OCI-LY3 (cell line): Measurements from ENCODE around the gene RBMX.
A peak's percentile ranks its signal among the peaks of the same experiment; 100 is the strongest.

Experiments
- H2AFZ ChIP-seq: fragments of 200-600, 300-600 bp; shearing (Covaris generic); 2 replicates; pipeline ENCODE4 v1.6.0; 2014; ENCODE audit warnings: antibody characterized with exemption, low read depth, low read length
- H3K27ac ChIP-seq: fragments of 200-600, 300-600 bp; sonication (generic); 2 replicates; pipeline ENCODE4 v1.5.1; 2014; ENCODE audit warnings: mild to moderate bottlenecking, low read length, moderate library complexity, mixed read lengths
- H3K27me3 ChIP-seq: fragments of 200-600, 300-600 bp; sonication (generic); 2 replicates; pipeline ENCODE4 v1.6.1; 2014; ENCODE audit warnings: low read depth, low read length, mixed read lengths
- H3K36me3 ChIP-seq: fragments of 200-600, 300-600 bp; sonication (generic); replicated peaks from 2 replicates; pipeline ENCODE3; 2014; ENCODE audit warnings: low read depth, low read length, mixed read lengths
- H3K4me1 ChIP-seq: fragments of 300-600, 200-600 bp; sonication (generic); 2 replicates; pipeline ENCODE4 v1.6.1; 2014; ENCODE audit warnings: low read length, mixed read lengths
- H3K4me2 ChIP-seq: fragments of 200-600, 300-600 bp; sonication (generic); 2 replicates; pipeline ENCODE4 v1.6.1; 2014; ENCODE audit warnings: low read length, mixed read lengths
- H3K4me3 ChIP-seq: fragments of 300-600, 200-600 bp; sonication (generic); 2 replicates; pipeline ENCODE4 v1.5.1; 2014; ENCODE audit warnings: antibody characterized with exemption, mild to moderate bottlenecking, low read length, moderate library complexity
- H3K79me2 ChIP-seq: fragments of 300-600, 200-600 bp; shearing (Covaris generic); 2 replicates; pipeline ENCODE4 v1.6.1; 2014; ENCODE audit warnings: mild to moderate bottlenecking, low read length, mixed read lengths
- H3K9ac ChIP-seq: fragments of 300-600, 200-600 bp; shearing (Covaris generic); 2 replicates; pipeline ENCODE4 v1.6.0; 2014; ENCODE audit warnings: mild to moderate bottlenecking, low read length, moderate library complexity
- H3K9me3 ChIP-seq: fragments of 200-600, 300-600 bp; shearing (Covaris generic); 2 replicates; pipeline ENCODE4 v1.6.1; 2014; ENCODE audit warnings: low read length, mixed read lengths; ENCODE audit not compliant: insufficient read depth
- H4K20me1 ChIP-seq: fragments of 200-600, 300-600 bp; sonication (generic); 2 replicates; pipeline ENCODE4 v1.6.1; 2016; ENCODE audit warnings: low read length, mixed read lengths; ENCODE audit not compliant: insufficient read depth
- CTCF ChIP-seq: fragments of 200-600, 300-600 bp; sonication (generic); IDR thresholded peaks from 2 replicates; pipeline ENCODE4 v1.5.1; 2014; ENCODE audit warnings: antibody characterized with exemption, low read length, low read depth
- EZH2phosphoT487 ChIP-seq: fragments of 200-600 bp; shearing (Covaris generic); IDR thresholded peaks from 2 replicates; pipeline ENCODE4 v1.6.1; 2018; ENCODE audit warnings: antibody characterized with exemption, mixed run types, low read depth

Gene RBMX

GRCh38 chrX:136862546-136862945 lies 18.0 kb downstream of the RBMX start:
- H3K4me2 ChIP-seq, result no peak overlapping the region
- H2AFZ ChIP-seq, result no peak overlapping the region
- no peaks in the 10 kb centered on the region for H3K9me3 ChIP-seq
- H3K4me3 ChIP-seq, result no peak overlapping the region
- H3K9ac ChIP-seq, result no peak overlapping the region
- peaks cover 12% of the 10 kb centered on the region for H3K36me3 ChIP-seq
- H3K79me2 ChIP-seq, result peaks cover 2% of the 10 kb centered on the region; the same call in 1 of the 2 replicates
- H3K27me3 ChIP-seq, result no peaks in the 10 kb centered on the region
- no peak overlapping the region for H3K27ac ChIP-seq
- H4K20me1 ChIP-seq, result 0 out of 2 replicates have a peak, but pooled peaks cover 8% of the 10 kb centered on the region
- H3K4me1 ChIP-seq, result peaks cover 10% of the 10 kb centered on the region
- TF ChIP-seq CTCF (no peak), EZH2phosphoT487 (no peak)

- no peak overlapping the region for H3K27ac ChIP-seq
- no peaks in the 10 kb centered on the region for H3K79me2 ChIP-seq
- no peak overlapping the region for H2AFZ ChIP-seq
- peaks cover 16% of the 10 kb centered on the region for H3K4me1 ChIP-seq
- peaks cover 8% of the 10 kb centered on the region for H3K36me3 ChIP-seq
- H3K9ac ChIP-seq, result no peak overlapping the region
- H3K4me3 ChIP-seq, result no peak overlapping the region
- H3K27me3 ChIP-seq, result no peaks in the 10 kb centered on the region
- no peak for TF ChIP-seq CTCF
- TF ChIP-seq EZH2phosphoT487, result no peak
- no peak overlapping the region for H3K4me2 ChIP-seq
- 0 out of 2 replicates have a peak, but pooled peaks cover 4% of the 10 kb centered on the region for H4K20me1 ChIP-seq
- H3K9me3 ChIP-seq, result no peaks in the 10 kb centered on the region
These were observed 18.6 kb downstream of the RBMX start for GRCh38 chrX:136861877-136862276.

GRCh38 chrX:136858007-136858756 lies 22.3 kb downstream of the RBMX start:
- TF ChIP-seq CTCF (no peak), EZH2phosphoT487 (no peak)
- H3K9ac ChIP-seq, result no peak overlapping the region
- no peaks in the 10 kb centered on the region for H3K27me3 ChIP-seq
- H3K4me2 ChIP-seq, result peak overlapping the region; percentile 63
- H3K9me3 ChIP-seq, result no peaks in the 10 kb centered on the region
- peak overlapping the region; percentile 91; the same call in 1 of the 2 replicates for H3K27ac ChIP-seq
- H3K4me1 ChIP-seq, result peaks cover 30% of the 10 kb centered on the region
- peaks cover 9% of the 10 kb centered on the region for H3K36me3 ChIP-seq
- no peak overlapping the region for H3K4me3 ChIP-seq
- H2AFZ ChIP-seq, result no peak overlapping the region
- H3K79me2 ChIP-seq, result no peaks in the 10 kb centered on the region
- H4K20me1 ChIP-seq, result no peaks in the 10 kb centered on the region

GRCh38 chrX:136856551-136856950 lies 24.0 kb downstream of the RBMX start:
- no peaks in the 10 kb centered on the region for H4K20me1 ChIP-seq
- TF ChIP-seq EZH2phosphoT487 (no peak), CTCF (no peak)
- H3K9ac ChIP-seq, result peak overlapping the region; percentile 43; the same call in 1 of the 2 replicates
- H3K27me3 ChIP-seq, result no peaks in the 10 kb centered on the region
- H3K4me2 ChIP-seq, result peak overlapping the region; percentile 63
- no peak overlapping the region for H2AFZ ChIP-seq
- H3K79me2 ChIP-seq, result no peaks in the 10 kb centered on the region
- peaks cover 4% of the 10 kb centered on the region for H3K36me3 ChIP-seq
- peaks cover 30% of the 10 kb centered on the region for H3K4me1 ChIP-seq
- peak overlapping the region; percentile 41 for H3K4me3 ChIP-seq
- peak overlapping the region; percentile 91 for H3K27ac ChIP-seq
- H3K9me3 ChIP-seq, result no peaks in the 10 kb centered on the region
